GM19467 (cell line): ENCODE results near the gene CLC.

Source experiments
- ATAC-seq: cut with Tn5 transposase; IDR thresholded peaks from one replicate; pipeline ENCODE4 v1.9.1; 2021; ENCODE audit warnings: mild to moderate bottlenecking, moderate library complexity; ENCODE audit not compliant: unreplicated experiment

The CLC gene

GRCh38 chr19:39681416-39681815, 56.4 kb downstream of the CLC start:
- no peak for ATAC-seq
